GM12878 (cell line): ENCODE results near the gene ADSS1. TPM values are rescaled to one million over a fixed set of nuclear protein-coding genes. Genes with fewer than 3 reads are reported as not detected.

ENCODE experiments used
- ATAC-seq: fragments of 200-7000 bp; cut with Tn5 transposase; 3 replicates; pipeline ENCODE4 v1.9.1; 2020; ENCODE audit warnings: mild to moderate bottlenecking, moderate library complexity
- BruUV-seq: library from RNA; stranded (reverse); fragments of 400-500 nt; replicated peaks from 2 replicates; lab custom pipeline; 2021; lab: Mats Ljungman, UMichigan
- CTCF ChIA-PET: fragments of 300-600 bp; sonication (Branson Sonifier 250); formaldehyde crosslinking; extraction: SDS; loops from one replicate; lab custom pipeline; 2021; ENCODE audit warnings: inconsistent platforms; lab: Yijun Ruan, JAX
- POLR2A ChIA-PET: fragments of 350-600 bp; formaldehyde crosslinking; extraction: SDS; loops from one replicate; lab custom pipeline; 2021; ENCODE audit warnings: inconsistent platforms; lab: Charles Lee
- RAD21 ChIA-PET: fragments of 300-600 bp; sonication (Branson Sonifier 250); formaldehyde crosslinking; loops from one replicate; lab custom pipeline; 2023; ENCODE audit warnings: antibody characterized with exemption; ENCODE audit not compliant: unreplicated experiment; lab: Charles Lee
- SMC1A ChIA-PET: fragments of 300-600 bp; sonication (Branson Sonifier 250); formaldehyde crosslinking; loops from one replicate; lab custom pipeline; 2023; ENCODE audit not compliant: unreplicated experiment, uncharacterized antibody; lab: Charles Lee
- DNase-seq: peaks from one replicate; pipeline ENCODE4 v3.0.0-alpha.2; 2011; ENCODE audit warnings: low read depth, low spot score
- FAIRE-seq: peaks from 3 replicates; lab custom pipeline; 2011; peaks lifted over from hg19 to GRCh38; lab: Jason Lieb, UNC
- H2AFZ ChIP-seq: 2 replicates; pipeline ENCODE4 v1.6.0; 2011; ENCODE audit warnings: low read depth, low read length, control low read depth; ENCODE audit not compliant: control insufficient read depth
- H3K27ac ChIP-seq: 2 replicates; pipeline ENCODE4 v1.5.1; 2011; ENCODE audit warnings: control low read depth; ENCODE audit not compliant: control insufficient read depth, insufficient read depth
- H3K27me3 ChIP-seq, 2 experiments: replicated peaks in 1 of 2; 2 replicates each; pipeline versions ENCODE4 v1.6.0 to v1.6.1; 2011; ENCODE audit warnings: low read length in 1 of 2; ENCODE audit not compliant: control insufficient read depth in 2 of 2, insufficient read depth in 2 of 2
- H3K36me3 ChIP-seq, 2 experiments: 2 replicates each; pipeline ENCODE4 v1.5.1; 2011; ENCODE audit warnings: low read length in 1 of 2; ENCODE audit not compliant: control insufficient read depth in 2 of 2, insufficient read depth in 2 of 2
- H3K4me1 ChIP-seq: 2 replicates; pipeline ENCODE4 v1.6.1; 2011; ENCODE audit warnings: mild to moderate bottlenecking, low read length, moderate library complexity, mixed read lengths; ENCODE audit not compliant: control insufficient read depth, insufficient read depth
- H3K4me2 ChIP-seq: 2 replicates; pipeline ENCODE4 v1.6.0; 2011; ENCODE audit warnings: control low read depth; ENCODE audit not compliant: control insufficient read depth, insufficient read depth
- H3K4me3 ChIP-seq: fragments of 200-600 bp; sonication (generic); 2 replicates; pipeline ENCODE4 v1.5.1; 2016
- H3K79me2 ChIP-seq: 2 replicates; pipeline ENCODE4 v1.6.0; 2011; ENCODE audit warnings: low read length; ENCODE audit not compliant: control insufficient read depth, insufficient read depth
- H3K9ac ChIP-seq: 2 replicates; pipeline ENCODE4 v1.8.0; 2011; ENCODE audit warnings: low read length, control low read depth, mixed read lengths; ENCODE audit not compliant: control insufficient read depth, insufficient read depth
- H3K9me3 ChIP-seq: replicated peaks from 3 replicates; pipeline ENCODE4 v1.5.1; 2011; ENCODE audit warnings: mild to moderate bottlenecking, low read length; ENCODE audit not compliant: control insufficient read depth, insufficient read depth
- H4K20me1 ChIP-seq: 2 replicates; pipeline ENCODE4 v1.6.0; 2011; ENCODE audit not compliant: control insufficient read depth, insufficient read depth
- BMI1 ChIP-seq: fragments of 450-650 bp; IDR thresholded peaks from 2 replicates; pipeline ENCODE4 v1.6.1; 2016; ENCODE audit warnings: mild to moderate bottlenecking, moderate library complexity, borderline replicate concordance
- IRF5 ChIP-seq: fragments of 450-650 bp; IDR thresholded peaks from 2 replicates; pipeline ENCODE4 v1.6.1; 2017; ENCODE audit warnings: borderline replicate concordance
- JUNB ChIP-seq: IDR thresholded peaks from 2 replicates; pipeline ENCODE4 v1.6.1; 2016; ENCODE audit warnings: antibody characterized with exemption, mild to moderate bottlenecking
- MTA2 ChIP-seq: fragments of 450-650 bp; IDR thresholded peaks from 2 replicates; pipeline ENCODE4 v1.6.1; 2016; ENCODE audit warnings: low read depth, mild to moderate bottlenecking, moderate library complexity
- NFYB ChIP-seq: IDR thresholded peaks from 2 replicates; pipeline ENCODE4 v1.6.1; 2011; ENCODE audit warnings: low read depth, mild to moderate bottlenecking, low read length, improper control_type of control experiment, moderate library complexity; ENCODE audit not compliant: insufficient read depth
- NR2C2 ChIP-seq: IDR thresholded peaks from 2 replicates; pipeline ENCODE4 v1.6.1; 2011; ENCODE audit warnings: borderline replicate concordance, low read depth; ENCODE audit not compliant: control insufficient read depth, insufficient read length
- POLR2A ChIP-seq: IDR thresholded peaks from 2 replicates; pipeline ENCODE4 v1.6.1; 2011; ENCODE audit warnings: low read depth, mild to moderate bottlenecking, low read length
- WGBS: methylation state at CpG from one replicate; pipeline ENCODE4 v1.1.6; 2016; ENCODE audit warnings: low lambda C conversion rate; ENCODE audit not compliant: insufficient replicate concordance, insufficient coverage; ENCODE audit errors: missing lambda C conversion rate; 5-methylcytosine and 5-hydroxymethylcytosine counted together
- in situ Hi-C: fragments of 300-500 bp; cut with MboI; formaldehyde crosslinking; loops from 9 replicates; pipeline ENCODE4 v1.14.3; 2018; ENCODE audit warnings: mixed read lengths
- intact Hi-C: fragments of 100-400 bp; cut with micrococcal nuclease; formaldehyde crosslinking; loops from one replicate; pipeline ENCODE4 v1.14.2; 2022; ENCODE audit not compliant: unreplicated experiment
- polyA plus RNA-seq, 11 experiments: library from polyadenylated mRNA; depleted of rRNA in 4 of 11; unstranded in 6 of 11; stranded (reverse) in 5 of 11; fragments of >200 nt; fragmentation: Nextera tagmentation in 4 of 11; fragmentation: Illumina TruSeq in 1 of 11; extraction: Ambion mirVana in 4 of 11; extraction: Trizol in 1 of 11; gene quantifications; 1 replicate in 1 of 11; 2 replicates in 10 of 11; pipeline versions ENCODE4 v1.2.1 to v1.2.3, GENCODE V29; 2011 to 2016; ENCODE audit warnings: inconsistent platforms in 2 of 11, missing spikeins in 2 of 11, low read depth in 1 of 11
- total RNA-seq, 4 experiments: library from RNA; depleted of rRNA in 3 of 4; stranded (reverse); fragments of >200 nt in 3 of 4; fragmentation: Illumina TruSeq in 1 of 4; extraction: Trizol in 1 of 4; gene quantifications; 2 replicates each; pipeline versions ENCODE4 v1.2.1 to v1.2.3, GENCODE V29; 2013 to 2021

Gene ADSS1
- total and polyA plus RNA-seq, 10 of the 15 experiments (the other 5 are each of a cell fraction or from before 2014, with no cell fraction given), result 0.11 to 0.45 (median 0.28) TPM; not detected in 5

GRCh38 chr14:104702106-104702505, 21.9 kb upstream of the ADSS1 start:
- FAIRE-seq, result no peak
- TF ChIP-seq NFYB, result no peak
- no peak for TF ChIP-seq NR2C2
- TF ChIP-seq, all 136 proteins: peak for 0
- ATAC-seq (no peak), DNase-seq (no peak)
- Histone ChIP-seq H3K36me3 (peaks cover 2 to 3% of the 10 kb centered on the region in 2 experiments; a peak in 3 of 4 replicates), H2AFZ (no peak overlapping the region), H3K79me2 (no peaks in the 10 kb centered on the region), H4K20me1 (no peaks in the 10 kb centered on the region), H3K27me3 (no peaks in the 10 kb centered on the region), H3K4me3 (no peak overlapping the region), H3K9ac (no peak overlapping the region), H3K9me3 (no peaks in the 10 kb centered on the region), H3K4me1 (no peaks in the 10 kb centered on the region), H3K27ac (no peak overlapping the region), H3K4me2 (no peak overlapping the region)
- ChIA-PET POLR2A (no interaction called here), SMC1A (no interaction called here), CTCF (no interaction called here), RAD21 (no interaction called here)
- WGBS, result 91% methylated on average over 12 of the region's 12 CpGs
- in situ Hi-C loops, result no loop called here
- BruUV-seq, result no TSS peak
- intact Hi-C loops, result no loop called here

- RAD21 ChIA-PET, result no interaction called here
- Histone ChIP-seq H3K4me1 (no peaks in the 10 kb centered on the region), H2AFZ (no peak overlapping the region), H3K36me3 (peaks cover 2 to 3% of the 10 kb centered on the region in 2 experiments; a peak in 3 of 4 replicates), H3K9me3 (no peaks in the 10 kb centered on the region), H3K27ac (no peak overlapping the region), H3K9ac (no peak overlapping the region), H3K79me2 (no peaks in the 10 kb centered on the region), H4K20me1 (no peaks in the 10 kb centered on the region), H3K4me2 (no peak overlapping the region), H3K4me3 (no peak overlapping the region), H3K27me3 (no peaks in the 10 kb centered on the region)
- ATAC-seq, result no peak
- no peak for DNase-seq
- FAIRE-seq, result no peak
- SMC1A ChIA-PET, result no interaction called here
- BruUV-seq, result no TSS peak
- in situ Hi-C loops (no loop called here), intact Hi-C loops (no loop called here)
- CTCF ChIA-PET, result no interaction called here
- POLR2A ChIA-PET, result no interaction called here
- WGBS, result 100% methylated on average over 4 of the region's 4 CpGs
- no peak for TF ChIP-seq MTA2
- no peak for TF ChIP-seq BMI1
- no peak for TF ChIP-seq JUNB
- TF ChIP-seq IRF5, result no peak
- TF ChIP-seq POLR2A, result no peak
These were observed 21.4 kb upstream of the ADSS1 start for GRCh38 chr14:104702673-104703072.
